HCT116 (cell line): ENCODE measurements around the gene POU5F1. TPM values are rescaled to one million over a fixed set of nuclear protein-coding genes. Genes with fewer than 3 reads are reported as not detected.

Experiments used
- ATAC-seq: fragments of 200-7000 bp; cut with Tn5 transposase; 2 replicates; pipeline ENCODE4 v1.9.1; 2020; ENCODE audit warnings: mild to moderate bottlenecking, moderate library complexity
- BruUV-seq: library from RNA; stranded (reverse); fragments of 400-500 nt; replicated peaks from 2 replicates; lab custom pipeline; 2021; lab: Mats Ljungman, UMichigan
- CTCF ChIA-PET: fragments of 300-600 bp; sonication (Branson Sonifier 250); formaldehyde crosslinking; loops from one replicate; lab custom pipeline; 2021; ENCODE audit warnings: antibody characterized with exemption; lab: Charles Lee
- POLR2A ChIA-PET: fragments of 300-600, 350-600 bp; sonication (Branson Sonifier 250); formaldehyde crosslinking; loops from one replicate; lab custom pipeline; 2021; ENCODE audit warnings: antibody characterized with exemption; lab: Charles Lee
- RAD21 ChIA-PET, 2 experiments: fragments of 300-600 bp; sonication (Branson Sonifier 250); formaldehyde crosslinking; loops; one replicate each; lab custom pipeline; 2023; ENCODE audit warnings: low total read pairs in 2 of 2; ENCODE audit not compliant: uncharacterized antibody in 2 of 2, unreplicated experiment in 2 of 2, low non-redundant PET in 1 of 2; lab: Charles Lee
- DNase-seq: peaks from one replicate; pipeline ENCODE4 v3.0.0-alpha.2; 2010; ENCODE audit warnings: low read depth, low spot score
- H2AFZ ChIP-seq: fragments of 200-600 bp; shearing (Covaris generic), sonication (generic); 2 replicates; pipeline ENCODE4 v1.6.1; 2017; ENCODE audit warnings: low read depth, mixed run types, mixed read lengths, antibody characterized with exemption, low read length; ENCODE audit not compliant: poor library complexity, severe bottlenecking
- H3K27ac ChIP-seq: 2 replicates; pipeline ENCODE4 v1.5.1; 2012; ENCODE audit warnings: low read depth, low read length
- H3K27me3 ChIP-seq: fragments of 200-600 bp; sonication (generic); 2 replicates; pipeline ENCODE4 v1.6.1; 2016; ENCODE audit warnings: mixed run types, low read length, mixed read lengths; ENCODE audit not compliant: insufficient read depth
- H3K36me3 ChIP-seq, 2 experiments: fragments of 200-500 bp in 1 of 2; fragments of 200-600 bp in 1 of 2; sonication (Bioruptor generic) in 1 of 2; sonication (generic) in 1 of 2; 2 replicates each; pipeline versions ENCODE4 v1.5.1 to v1.6.1; 2014 to 2016; ENCODE audit warnings: low read length in 2 of 2, inconsistent platforms in 1 of 2, mixed read lengths in 1 of 2, mixed run types in 1 of 2; ENCODE audit not compliant: insufficient read depth in 2 of 2, control insufficient read depth in 1 of 2
- H3K4me1 ChIP-seq, 2 experiments: fragments of 200-600 bp in 1 of 2; sonication (generic) in 1 of 2; 2 replicates each; pipeline versions ENCODE4 v1.5.1 to v1.6.1; 2012 to 2017; ENCODE audit warnings: low read length in 2 of 2, inconsistent platforms in 1 of 2, mild to moderate bottlenecking in 1 of 2, mixed read lengths in 1 of 2, mixed run types in 1 of 2, moderate library complexity in 1 of 2; ENCODE audit not compliant: insufficient read depth in 2 of 2, control insufficient read depth in 1 of 2
- H3K4me2 ChIP-seq: fragments of 200-600 bp; sonication (generic); 2 replicates; pipeline ENCODE4 v1.6.1; 2017; ENCODE audit warnings: mixed run types, low read length, mixed read lengths
- H3K4me3 ChIP-seq, 2 experiments: fragments of 200-600 bp in 1 of 2; sonication (generic) in 1 of 2; replicated peaks in 1 of 2; 2 replicates each; pipeline ENCODE4 v1.5.1; 2011 to 2016; ENCODE audit warnings: low read length in 2 of 2, control low read depth in 1 of 2, low read depth in 1 of 2, mild to moderate bottlenecking in 1 of 2, mixed read lengths in 1 of 2, mixed run types in 1 of 2
- H3K79me2 ChIP-seq: fragments of 200-600 bp; sonication (generic); 2 replicates; pipeline ENCODE4 v1.6.1; 2017; ENCODE audit warnings: mild to moderate bottlenecking, mixed run types, low read length, moderate library complexity, mixed read lengths; ENCODE audit not compliant: insufficient read depth
- H3K9ac ChIP-seq: fragments of 200-600 bp; sonication (generic); 2 replicates; pipeline ENCODE4 v1.6.1; 2016; ENCODE audit warnings: low read length, mixed read lengths
- H3K9me2 ChIP-seq: fragments of 200-600 bp; sonication (generic), shearing (Covaris generic); 2 replicates; pipeline ENCODE4 v1.6.1; 2017; ENCODE audit warnings: mixed run types, mild to moderate bottlenecking, moderate library complexity; ENCODE audit not compliant: insufficient read depth
- H3K9me3 ChIP-seq, 2 experiments: fragments of 200-500 bp in 1 of 2; fragments of 200-600 bp in 1 of 2; sonication (Bioruptor generic) in 1 of 2; sonication (generic) in 1 of 2; 2 replicates each; pipeline ENCODE4 v1.6.1; 2014 to 2017; ENCODE audit warnings: low read length in 2 of 2, mixed read lengths in 2 of 2, inconsistent platforms in 1 of 2, low read depth in 1 of 2, mild to moderate bottlenecking in 1 of 2, mixed run types in 1 of 2, moderate library complexity in 1 of 2; ENCODE audit not compliant: control insufficient read depth in 1 of 2, insufficient read depth in 1 of 2
- H4K20me1 ChIP-seq: fragments of 200-600 bp; sonication (generic), shearing (Covaris generic); 2 replicates; pipeline ENCODE4 v1.6.1; 2017; ENCODE audit warnings: mixed run types, mild to moderate bottlenecking, moderate library complexity; ENCODE audit not compliant: insufficient read depth
- CEBPB ChIP-seq: IDR thresholded peaks from 2 replicates; pipeline ENCODE4 v1.6.1; 2012; ENCODE audit warnings: low read depth
- CTCF ChIP-seq, 3 experiments: fragments of 200-600 bp in 1 of 3; sonication (generic) in 1 of 3; IDR thresholded peaks in 2 of 3; conservative IDR thresholded peaks in 1 of 3; 2 replicates each; pipeline ENCODE4 v1.5.1; 2012 to 2017; ENCODE audit warnings: low read depth in 2 of 3, low read length in 2 of 3, antibody characterized with exemption in 1 of 3, borderline replicate concordance in 1 of 3, control low read depth in 1 of 3, mild to moderate bottlenecking in 1 of 3, mixed read lengths in 1 of 3, mixed run types in 1 of 3, moderate library complexity in 1 of 3; ENCODE audit not compliant: insufficient read depth in 1 of 3
- EZH2 ChIP-seq: fragments of 200-600 bp; sonication (generic); IDR thresholded peaks from 2 replicates; pipeline ENCODE4 v1.6.1; 2017; ENCODE audit warnings: antibody characterized with exemption, mixed run types
- EZH2phosphoT487 ChIP-seq: fragments of 200-600 bp; IDR thresholded peaks from 2 replicates; pipeline ENCODE4 v1.6.1; 2018; ENCODE audit warnings: antibody characterized with exemption, borderline replicate concordance
- FOSL1 ChIP-seq: IDR thresholded peaks from 2 replicates; pipeline ENCODE4 v1.6.1; 2012; ENCODE audit warnings: low read depth
- POLR2A ChIP-seq: IDR thresholded peaks from 2 replicates; pipeline ENCODE4 v1.7.0; 2011; ENCODE audit warnings: borderline replicate concordance; ENCODE audit not compliant: insufficient read depth, insufficient read length; ENCODE audit errors: extremely low read depth
- POLR2AphosphoS5 ChIP-seq: IDR thresholded peaks from 2 replicates; pipeline ENCODE4 v1.6.1; 2011; ENCODE audit warnings: mild to moderate bottlenecking, low read depth, low read length, moderate library complexity
- RAD21 ChIP-seq: IDR thresholded peaks from 2 replicates; pipeline ENCODE4 v1.6.1; 2012; ENCODE audit warnings: low read depth, mild to moderate bottlenecking
- SIN3A ChIP-seq: IDR thresholded peaks from 2 replicates; pipeline ENCODE4 v1.6.1; 2012; ENCODE audit warnings: low read depth
- SP1 ChIP-seq: IDR thresholded peaks from 2 replicates; pipeline ENCODE4 v1.6.1; 2012; ENCODE audit warnings: low read depth
- SRF ChIP-seq: IDR thresholded peaks from 2 replicates; pipeline ENCODE4 v1.6.1; 2012; ENCODE audit warnings: low read depth
- TCF7L2 ChIP-seq: IDR thresholded peaks from 2 replicates; pipeline ENCODE4 v1.7.0; 2011; ENCODE audit warnings: borderline replicate concordance, inconsistent platforms; ENCODE audit not compliant: insufficient read depth, insufficient read length; ENCODE audit errors: extremely low read depth
- intact Hi-C: fragments of 100-400 bp; cut with micrococcal nuclease; formaldehyde crosslinking; loops from 2 replicates; pipeline ENCODE4 v1.10.0; 2022
- total RNA-seq: library from RNA; stranded (reverse); gene quantifications from one replicate; pipeline ENCODE4 v1.2.1, GENCODE V29; 2021; ENCODE audit not compliant: unreplicated experiment

The POU5F1 gene
- total RNA-seq, 1 experiment from 2014 or later: 1.9 TPM

- H3K27ac ChIP-seq: no peak overlapping the region
- POLR2A ChIA-PET: no interaction called here
- H2AFZ ChIP-seq: no peak overlapping the region
- no peaks in the 10 kb centered on the region for H3K79me2 ChIP-seq
- no peaks in the 10 kb centered on the region for H4K20me1 ChIP-seq
- TF ChIP-seq SRF (no peak), CTCF (IDR thresholded peaks at IDR 0.05 in 2 of 3, conservative IDR thresholded peaks at IDR 0.05 in 1 of 3; ENCODE audit: borderline replicate concordance in 1 of 3, insufficient read depth in 1 of 3, low read depth in 2 of 3, low read length in 2 of 3) (no peak), SIN3A (no peak), EZH2phosphoT487 (no peak)
- TF ChIP-seq, all 23 proteins: peak for 0
- H3K9me3 ChIP-seq: no peaks in the 10 kb centered on the region
- H3K4me3 ChIP-seq: no peak overlapping the region
- no TSS peak for BruUV-seq
- H3K9ac ChIP-seq: no peak overlapping the region
- H3K9me2 ChIP-seq: no peaks in the 10 kb centered on the region
- no peak overlapping the region for H3K4me2 ChIP-seq
- CTCF ChIA-PET: no interaction called here
- DNase-seq (no peak), ATAC-seq (no peak)
- H3K27me3 ChIP-seq: no peaks in the 10 kb centered on the region
- H3K36me3 ChIP-seq: no peaks in the 10 kb centered on the region
- RAD21 ChIA-PET: no interaction called here
- intact Hi-C loops: no loop called here
- peaks cover 0 to 6% of the 10 kb centered on the region in 2 experiments; a peak in 2 of 4 replicates for H3K4me1 ChIP-seq
Measured at GRCh38 chr6:31179896-31180295, 9.4 kb upstream of the POU5F1 start.

- H3K36me3 ChIP-seq: no peaks in the 10 kb centered on the region
- DNase-seq (no peak), ATAC-seq (no peak)
- H4K20me1 ChIP-seq: no peaks in the 10 kb centered on the region
- no peak overlapping the region for H3K4me3 ChIP-seq
- H3K4me1 ChIP-seq: peaks cover 0 to 6% of the 10 kb centered on the region in 2 experiments; a peak in 2 of 4 replicates
- no peaks in the 10 kb centered on the region for H3K9me2 ChIP-seq
- RAD21 ChIA-PET: no interaction called here
- no peaks in the 10 kb centered on the region for H3K79me2 ChIP-seq
- no peak overlapping the region for H3K27ac ChIP-seq
- intact Hi-C loops: no loop called here
- POLR2A ChIA-PET: no interaction called here
- no peak overlapping the region for H2AFZ ChIP-seq
- TF ChIP-seq EZH2 (no peak), SP1 (no peak), TCF7L2 (no peak), RAD21 (no peak), CEBPB (no peak), POLR2A (no peak), FOSL1 (no peak), POLR2AphosphoS5 (no peak), CTCF (IDR thresholded peaks at IDR 0.05 in 2 of 3, conservative IDR thresholded peaks at IDR 0.05 in 1 of 3; ENCODE audit: borderline replicate concordance in 1 of 3, insufficient read depth in 1 of 3, low read depth in 2 of 3, low read length in 2 of 3) (no peak)
- no peak overlapping the region for H3K9ac ChIP-seq
- no TSS peak for BruUV-seq
- H3K27me3 ChIP-seq: no peaks in the 10 kb centered on the region
- no peaks in the 10 kb centered on the region for H3K9me3 ChIP-seq
- CTCF ChIA-PET: no interaction called here
- H3K4me2 ChIP-seq: no peak overlapping the region
Measured at GRCh38 chr6:31179042-31179386, 8.5 kb upstream of the POU5F1 start.
